DOHH2 (cell line): ENCODE data around the gene INSYN2B.

ENCODE experiments used
- H3F3A ChIP-seq: fragments of 200-600 bp; sonication (generic), shearing (Covaris generic); 2 replicates; pipeline ENCODE4 v1.6.0; 2016; ENCODE audit warnings: antibody characterized with exemption, mild to moderate bottlenecking; ENCODE audit not compliant: control insufficient read depth, insufficient read depth
- H3K27ac ChIP-seq: fragments of 200-600 bp; sonication (generic); 2 replicates; pipeline ENCODE4 v1.5.1; 2014; ENCODE audit warnings: low read depth, mild to moderate bottlenecking, low read length, moderate library complexity
- H3K27me3 ChIP-seq: fragments of 200-600 bp; sonication (generic); 2 replicates; pipeline ENCODE4 v1.6.1; 2014; ENCODE audit warnings: mild to moderate bottlenecking, low read length, mixed read lengths; ENCODE audit not compliant: control insufficient read depth
- H3K36me3 ChIP-seq: fragments of 200-600 bp; sonication (generic); 2 replicates; pipeline ENCODE4 v1.6.1; 2014; ENCODE audit warnings: mild to moderate bottlenecking, low read length, moderate library complexity, mixed read lengths; ENCODE audit not compliant: control insufficient read depth
- H3K4me1 ChIP-seq: fragments of 200-600 bp; sonication (generic); 2 replicates; pipeline ENCODE4 v1.6.1; 2014; ENCODE audit warnings: mild to moderate bottlenecking, low read length, mixed read lengths; ENCODE audit not compliant: control insufficient read depth
- H3K4me2 ChIP-seq: fragments of 200-600 bp; sonication (generic); 2 replicates; pipeline ENCODE4 v1.6.0; 2014; ENCODE audit warnings: mild to moderate bottlenecking, low read length, moderate library complexity
- H3K4me3 ChIP-seq: fragments of 200-600 bp; sonication (generic); 2 replicates; pipeline ENCODE4 v1.5.1; 2014; ENCODE audit warnings: mild to moderate bottlenecking, low read length, mixed read lengths
- H3K79me2 ChIP-seq: fragments of 200-600 bp; sonication (generic); 2 replicates; pipeline ENCODE4 v1.6.1; 2014; ENCODE audit warnings: mild to moderate bottlenecking, low read length, mixed read lengths; ENCODE audit not compliant: control insufficient read depth
- H3K9me2 ChIP-seq: fragments of 200-600 bp; sonication (generic); replicated peaks from 2 replicates; pipeline ENCODE4 v1.6.1; 2014; ENCODE audit warnings: mild to moderate bottlenecking, low read length, mixed read lengths; ENCODE audit not compliant: control insufficient read depth
- H3K9me3 ChIP-seq: fragments of 200-600 bp; sonication (generic); 2 replicates; pipeline ENCODE4 v1.6.1; 2014; ENCODE audit warnings: antibody characterized with exemption, low read length, mixed read lengths; ENCODE audit not compliant: control insufficient read depth, insufficient read depth
- H4K20me1 ChIP-seq: fragments of 200-600 bp; sonication (generic); 2 replicates; pipeline ENCODE4 v1.6.0; 2014; ENCODE audit warnings: low read depth, mild to moderate bottlenecking, antibody characterized with exemption, low read length, moderate library complexity; ENCODE audit not compliant: control insufficient read depth, insufficient read depth
- CTCF ChIP-seq: fragments of 200-600 bp; sonication (generic); IDR thresholded peaks from one replicate; pipeline ENCODE4 v1.5.1; 2014; ENCODE audit warnings: antibody characterized with exemption, mild to moderate bottlenecking, low read depth, low read length; ENCODE audit not compliant: poor library complexity, severe bottlenecking
- EZH2phosphoT487 ChIP-seq: fragments of 200-600 bp; sonication (generic); IDR thresholded peaks from 2 replicates; pipeline ENCODE4 v1.6.1; 2017; ENCODE audit warnings: borderline replicate concordance, mild to moderate bottlenecking, antibody characterized with exemption, low read length, moderate library complexity, mixed read lengths

Gene INSYN2B

GRCh38 chr5:169875091-169875728 lies 105.1 kb downstream of the INSYN2B start:
- Histone ChIP-seq H3K9me2 (no peaks in the 10 kb centered on the region), H4K20me1 (no peaks in the 10 kb centered on the region), H3K36me3 (peaks cover 9% of the 10 kb centered on the region; the same call in 1 of the 2 replicates), H3K9me3 (no peaks in the 10 kb centered on the region), H3F3A (no peaks in the 10 kb centered on the region), H3K4me2 (no peak overlapping the region), H3K4me3 (no peak overlapping the region), H3K27ac (no peak overlapping the region), H3K4me1 (no peaks in the 10 kb centered on the region), H3K79me2 (no peaks in the 10 kb centered on the region), H3K27me3 (no peaks in the 10 kb centered on the region)
- no peak for TF ChIP-seq EZH2phosphoT487
- TF ChIP-seq CTCF = no peak

- Histone ChIP-seq H3K9me3 (no peaks in the 10 kb centered on the region), H3K4me1 (no peaks in the 10 kb centered on the region), H3K79me2 (no peaks in the 10 kb centered on the region), H3K27me3 (no peaks in the 10 kb centered on the region), H3K4me2 (no peak overlapping the region), H3K36me3 (peaks cover 12% of the 10 kb centered on the region; the same call in 1 of the 2 replicates), H3K27ac (no peak overlapping the region), H3F3A (no peaks in the 10 kb centered on the region), H3K4me3 (no peak overlapping the region), H4K20me1 (no peaks in the 10 kb centered on the region), H3K9me2 (no peaks in the 10 kb centered on the region)
- TF ChIP-seq EZH2phosphoT487 (no peak), CTCF (no peak)
Observed at GRCh38 chr5:169874621-169875020, 105.7 kb downstream of the INSYN2B start.

GRCh38 chr5:169873642-169874041 lies 106.7 kb downstream of the INSYN2B start:
- no peak overlapping the region for H3K4me2 ChIP-seq
- no peaks in the 10 kb centered on the region for H3F3A ChIP-seq
- no peaks in the 10 kb centered on the region for H3K9me2 ChIP-seq
- H3K4me3 ChIP-seq = no peak overlapping the region
- H3K4me1 ChIP-seq = no peaks in the 10 kb centered on the region
- TF ChIP-seq CTCF (no peak), EZH2phosphoT487 (no peak)
- peaks cover 18% of the 10 kb centered on the region; the same call in 1 of the 2 replicates for H3K36me3 ChIP-seq
- no peak overlapping the region for H3K27ac ChIP-seq
- no peaks in the 10 kb centered on the region for H3K9me3 ChIP-seq
- H3K27me3 ChIP-seq = no peaks in the 10 kb centered on the region
- H4K20me1 ChIP-seq = no peaks in the 10 kb centered on the region
- no peaks in the 10 kb centered on the region for H3K79me2 ChIP-seq
